SH-SY5Y (cell line): ENCODE results near the gene ERP27.

Source experiments
- GATA2 ChIP-seq: IDR thresholded peaks from 2 replicates; pipeline ENCODE4 v1.6.1; 2011; ENCODE audit warnings: mild to moderate bottlenecking, low read depth, low read length
- GATA3 ChIP-seq: IDR thresholded peaks from 2 replicates; pipeline ENCODE4 v1.6.1; 2011; ENCODE audit warnings: low read depth, mild to moderate bottlenecking, low read length, moderate library complexity

DNA sequence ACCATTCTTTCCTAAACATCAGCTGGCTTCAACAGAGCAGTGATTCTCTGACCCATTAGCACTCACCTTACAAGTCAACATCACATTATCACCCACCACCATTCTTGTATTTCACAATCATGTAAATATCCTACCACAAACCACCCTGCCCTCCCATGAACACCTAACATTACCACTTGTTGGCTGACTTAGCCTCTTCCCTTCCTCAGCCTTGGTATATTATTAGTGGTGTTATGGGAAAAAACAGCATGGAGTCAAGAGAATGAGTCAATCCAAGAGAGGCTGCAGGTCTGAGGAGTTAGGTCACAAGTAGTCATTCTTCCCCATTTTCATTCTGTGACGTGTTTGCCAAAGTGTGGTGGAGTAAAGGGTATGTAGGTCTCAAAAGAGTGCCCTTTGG, 30.4 kb downstream of the ERP27 start:
- no peak for TF ChIP-seq GATA2
- TF ChIP-seq GATA3: no peak
